Stimulated activated naive CD4-positive, alpha-beta T cell treated with Interleukin-2 at 50 U/mL for 16 hours (primary cell): ENCODE results near the gene LRP2.

Experiments used
- DNase-seq: peaks from one replicate; lab custom pipeline; 2025; lab: John Stamatoyannopoulos, UW

The LRP2 gene

GRCh38 chr2:169090133-169090820 is 272.1 kb downstream of the LRP2 start:
- DNase-seq = no peak

DNA sequence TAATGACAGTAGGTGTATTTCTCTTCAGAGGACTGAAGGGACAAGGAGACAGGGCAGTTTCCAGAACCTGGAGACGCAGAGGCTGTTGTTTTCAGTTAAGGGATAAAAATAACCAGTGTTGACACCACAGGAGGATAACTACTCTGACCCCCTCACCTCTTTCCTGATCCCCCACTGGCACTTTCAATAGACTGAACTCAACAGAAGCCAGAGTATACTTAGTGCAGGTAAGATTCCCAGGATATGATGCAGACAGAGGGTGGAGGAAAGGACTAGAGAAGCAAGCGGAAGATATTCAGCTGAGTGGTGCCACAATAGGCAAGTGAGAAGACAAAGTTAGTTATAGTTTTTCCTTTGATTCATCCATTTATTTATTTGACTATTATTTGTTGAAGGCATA is 273.2 kb downstream of the LRP2 start:
- no peak for DNase-seq

DNA sequence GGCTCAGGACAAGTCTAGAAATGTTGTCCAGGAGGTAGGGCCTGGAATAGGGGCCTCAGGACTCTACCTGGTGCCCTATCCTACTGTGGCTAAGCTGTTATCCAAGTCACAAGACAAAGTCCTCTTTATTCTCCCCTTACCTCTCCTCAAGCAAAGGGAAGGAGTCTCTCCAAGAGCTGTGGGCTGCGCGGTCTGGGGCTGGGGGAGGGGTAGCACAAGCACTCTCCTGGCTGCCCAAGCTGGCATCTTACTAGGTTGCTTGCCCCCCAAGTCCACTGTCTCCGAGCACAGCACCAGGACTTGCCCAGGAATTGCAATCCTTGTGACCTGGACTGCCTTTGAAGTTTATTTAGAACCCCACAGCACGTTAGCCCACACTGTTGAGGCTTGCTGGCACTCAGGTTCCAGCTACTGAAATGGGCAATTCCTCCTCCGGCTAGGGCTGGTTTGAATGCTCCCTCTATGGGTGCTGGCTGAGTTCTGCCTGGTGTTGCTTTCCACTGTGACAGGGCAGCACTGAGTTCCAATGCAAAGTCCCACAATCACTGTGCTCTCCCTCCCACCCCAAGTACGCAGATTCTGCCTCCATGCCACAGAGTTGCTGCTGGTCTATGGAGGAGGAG is 274.5 kb downstream of the LRP2 start:
- DNase-seq = no peak

DNA sequence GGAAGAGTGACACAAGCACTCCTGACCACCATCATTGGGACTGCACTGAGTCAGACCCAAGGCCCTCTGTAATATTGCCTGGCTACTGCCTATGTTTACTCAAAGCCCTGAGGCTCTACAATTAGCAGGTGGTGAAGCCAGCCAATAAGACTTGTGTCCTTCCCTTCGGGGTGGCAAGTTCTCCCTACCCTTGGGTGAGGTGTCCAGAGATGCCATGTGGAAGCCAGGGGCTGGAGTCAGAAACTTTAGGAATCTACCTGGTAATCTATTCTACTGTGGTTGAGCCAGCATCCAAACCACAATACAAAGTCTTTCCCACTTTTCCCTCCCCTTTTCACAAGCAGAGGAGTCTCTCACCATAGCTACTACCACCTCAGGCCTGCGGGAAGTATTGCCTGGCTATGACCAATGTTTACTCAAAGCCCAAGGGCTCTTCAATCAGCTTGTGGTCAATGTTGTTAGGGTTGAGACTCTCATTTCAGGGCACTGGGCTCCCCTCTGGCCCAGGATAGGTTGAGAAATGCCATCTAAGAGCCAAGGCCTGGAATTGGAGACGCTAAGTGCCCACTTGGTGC is 275.4 kb downstream of the LRP2 start:
- no peak for DNase-seq

DNA sequence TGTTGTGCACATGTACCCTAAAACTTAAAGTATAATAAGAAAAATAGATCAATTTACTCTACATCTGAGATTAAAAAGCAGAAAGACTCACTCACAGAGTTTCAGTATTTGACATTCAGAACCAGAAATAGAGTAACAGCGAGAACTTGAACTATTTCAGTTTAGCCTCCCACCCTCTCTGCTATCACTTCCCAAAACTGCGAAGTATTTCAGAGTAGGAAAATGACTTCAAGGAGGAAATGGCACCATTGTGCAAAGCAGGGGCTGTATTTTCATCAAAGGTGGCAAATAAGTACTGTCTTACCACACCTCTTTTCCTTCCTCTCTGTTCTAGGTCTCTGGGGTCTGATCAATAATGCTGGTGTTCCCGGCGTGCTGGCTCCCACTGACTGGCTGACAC is 279.3 kb downstream of the LRP2 start:
- DNase-seq = no peak

DNA sequence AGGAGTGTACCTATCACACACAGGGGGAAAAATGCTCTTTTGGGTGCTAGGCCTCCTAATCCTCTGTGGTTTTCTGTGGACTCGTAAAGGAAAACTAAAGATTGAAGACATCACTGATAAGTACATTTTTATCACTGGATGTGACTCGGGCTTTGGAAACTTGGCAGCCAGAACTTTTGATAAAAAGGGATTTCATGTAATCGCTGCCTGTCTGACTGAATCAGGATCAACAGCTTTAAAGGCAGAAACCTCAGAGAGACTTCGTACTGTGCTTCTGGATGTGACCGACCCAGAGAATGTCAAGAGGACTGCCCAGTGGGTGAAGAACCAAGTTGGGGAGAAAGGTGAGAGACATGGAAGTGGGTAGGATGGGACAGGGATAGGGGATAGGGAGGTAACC is 280.8 kb downstream of the LRP2 start:
- no peak for DNase-seq

GRCh38 chr2:169080250-169081069 is 281.9 kb downstream of the LRP2 start:
- DNase-seq = no peak

DNA sequence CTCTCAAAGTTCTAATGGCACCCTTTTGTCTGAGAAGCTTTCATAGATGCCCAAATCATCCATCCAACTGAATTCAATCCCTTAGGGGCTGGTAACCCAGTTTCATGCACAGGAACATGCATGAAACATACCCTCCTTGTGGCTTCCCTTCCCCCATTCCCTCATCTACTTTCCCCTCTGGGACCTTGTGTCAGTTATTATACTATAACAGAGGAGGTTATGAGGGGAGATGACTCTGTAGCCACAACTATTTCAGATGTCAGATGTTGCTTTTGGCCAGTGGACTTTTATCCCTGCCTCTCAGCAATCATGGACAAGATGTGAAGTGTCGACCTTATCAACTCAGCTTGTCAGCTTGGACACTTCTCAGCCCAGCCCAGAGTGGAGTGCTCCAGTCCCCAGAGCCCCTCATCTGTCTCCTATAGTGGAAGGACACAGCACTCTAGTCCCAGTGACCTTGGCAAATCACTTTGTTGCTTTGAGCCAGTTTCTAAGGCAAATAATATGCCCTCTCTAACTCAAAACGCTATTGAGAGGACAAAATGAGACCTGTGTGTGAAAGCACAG is 284.6 kb downstream of the LRP2 start:
- DNase-seq = no peak
